RPMI7951 (cell line): Measurements from ENCODE around the gene UTP4. TPM values are rescaled to one million over a fixed set of nuclear protein-coding genes. Genes with fewer than 3 reads are reported as not detected.
"Not testable (repeated sequence)": the region's sequence is repeated elsewhere in the genome, so short reads cannot be mapped to it uniquely, and the experiment has no call there.

Source experiments
- DNase-seq: peaks from one replicate; pipeline ENCODE4 v3.0.0-alpha.2; 2012; ENCODE audit warnings: low read depth
- total RNA-seq: library from RNA; depleted of rRNA; stranded (reverse); fragments of >200 nt; shearing (Covaris generic); gene quantifications from 2 replicates; pipeline ENCODE4 v1.2.3, GENCODE V29; 2014

Gene UTP4
- total RNA-seq, 1 experiment from 2014 or later: 22.5 TPM

GRCh38 chr16:69110406-69110805 lies 22.0 kb upstream of the UTP4 start:
- DNase-seq: no peak

GRCh38 chr16:69111216-69111875 lies 21.1 kb upstream of the UTP4 start:
- DNase-seq: no peak

GRCh38 chr16:69111876-69112230 lies 20.6 kb upstream of the UTP4 start:
- DNase-seq: no peak

- DNase-seq: peak; percentile 38
Observed at GRCh38 chr16:69112285-69113129, 19.9 kb upstream of the UTP4 start.

- DNase-seq: no peak
Observed at GRCh38 chr16:69113216-69113615, 19.2 kb upstream of the UTP4 start.

GRCh38 chr16:69114346-69114975 lies 18.0 kb upstream of the UTP4 start:
- no peak for DNase-seq

- no peak for DNase-seq
Observed at GRCh38 chr16:69114976-69115355, 17.5 kb upstream of the UTP4 start.

GRCh38 chr16:69115361-69115760 lies 17.1 kb upstream of the UTP4 start:
- DNase-seq: no peak

- DNase-seq: no peak
Observed at GRCh38 chr16:69115837-69116236, 16.6 kb upstream of the UTP4 start.

- DNase-seq: no peak
Observed at GRCh38 chr16:69116256-69116875, 16.1 kb upstream of the UTP4 start.

GRCh38 chr16:69116906-69117305 lies 15.5 kb upstream of the UTP4 start:
- DNase-seq: no peak

GRCh38 chr16:69118468-69118867 lies 14.0 kb upstream of the UTP4 start:
- DNase-seq: no peak

GRCh38 chr16:69118994-69119393 lies 13.5 kb upstream of the UTP4 start:
- DNase-seq: no peak

GRCh38 chr16:69119536-69119935 lies 12.9 kb upstream of the UTP4 start:
- no peak for DNase-seq

- DNase-seq: no peak
Observed at GRCh38 chr16:69120096-69120664, 12.3 kb upstream of the UTP4 start.

- DNase-seq: peak; percentile 71
Observed at GRCh38 chr16:69123910-69124309, 8.5 kb upstream of the UTP4 start.

GRCh38 chr16:69124406-69124805 lies 8.0 kb upstream of the UTP4 start:
- not testable (repeated sequence) for DNase-seq

GRCh38 chr16:69124961-69125360 lies 7.5 kb upstream of the UTP4 start:
- not testable (repeated sequence) for DNase-seq

- DNase-seq: no peak
Observed at GRCh38 chr16:69126221-69126620, 6.2 kb upstream of the UTP4 start.

- DNase-seq: not testable (repeated sequence)
Observed at GRCh38 chr16:69126801-69127200, 5.6 kb upstream of the UTP4 start.

GRCh38 chr16:69127966-69128510 lies 4.4 kb upstream of the UTP4 start:
- DNase-seq: no peak

GRCh38 chr16:69130461-69130860 lies 2.0 kb upstream of the UTP4 start:
- DNase-seq: no peak
